WI38 (cell line): ENCODE results near the gene MFSD11.
"Not testable (repeated sequence)": the region's sequence is repeated elsewhere in the genome, so short reads cannot be mapped to it uniquely, and the experiment has no call there.

Source experiments
- H3K4me3 ChIP-seq: 2 replicates; pipeline ENCODE4 v1.5.1; 2011; ENCODE audit warnings: low read depth, mild to moderate bottlenecking, control low read depth, low read length
- CTCF ChIP-seq: IDR thresholded peaks from 2 replicates; pipeline ENCODE4 v1.5.1; 2012; ENCODE audit warnings: low read depth, mild to moderate bottlenecking, control low read depth, low read length

Gene MFSD11

GRCh38 chr17:76792348-76792747 is 54.4 kb downstream of the MFSD11 start:
- TF ChIP-seq CTCF: no peak
- no peak overlapping the region for H3K4me3 ChIP-seq

- TF ChIP-seq CTCF: peak; percentile 37; the same call in 1 of the 2 replicates
- no peak overlapping the region for H3K4me3 ChIP-seq
Measured at GRCh38 chr17:76793775-76794174, 55.9 kb downstream of the MFSD11 start.

GRCh38 chr17:76796081-76796480 is 58.2 kb downstream of the MFSD11 start:
- no peak for TF ChIP-seq CTCF
- no peak overlapping the region for H3K4me3 ChIP-seq

DNA sequence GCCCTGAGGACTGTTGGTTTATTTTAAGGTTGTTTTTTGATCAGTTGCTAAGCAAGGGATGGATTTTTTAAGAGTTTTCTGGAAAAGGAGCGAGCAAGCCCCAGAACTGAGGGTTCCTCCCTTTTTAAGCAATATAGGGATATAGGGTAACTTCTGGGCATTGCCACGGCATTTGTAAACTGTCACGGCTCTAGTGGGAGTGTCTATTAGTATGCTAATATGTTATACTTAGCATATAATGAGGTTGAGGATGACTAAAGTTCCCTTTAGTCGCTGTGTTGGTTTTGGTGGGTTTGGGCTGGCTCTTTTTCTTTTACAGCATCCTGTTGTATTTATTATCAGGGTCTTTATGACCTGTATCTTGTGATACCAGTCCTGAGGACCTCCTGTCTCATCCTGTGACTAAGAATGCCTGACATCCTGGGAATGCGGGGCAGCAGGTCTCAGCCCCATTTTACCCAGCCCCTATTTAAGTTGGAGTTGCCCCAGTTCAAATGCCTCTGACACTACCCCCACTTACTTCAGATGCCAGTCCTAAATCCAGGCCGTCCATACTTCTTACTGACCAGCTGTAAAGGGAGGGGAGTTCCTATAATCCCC is 59.4 kb downstream of the MFSD11 start:
- no peak overlapping the region for H3K4me3 ChIP-seq
- TF ChIP-seq CTCF: no peak

GRCh38 chr17:76801706-76802105 is 63.8 kb downstream of the MFSD11 start:
- no peak for TF ChIP-seq CTCF
- H3K4me3 ChIP-seq: no peak overlapping the region

- TF ChIP-seq CTCF: no peak
- H3K4me3 ChIP-seq: no peak overlapping the region
Measured at GRCh38 chr17:76805319-76805718, 67.4 kb downstream of the MFSD11 start.

DNA sequence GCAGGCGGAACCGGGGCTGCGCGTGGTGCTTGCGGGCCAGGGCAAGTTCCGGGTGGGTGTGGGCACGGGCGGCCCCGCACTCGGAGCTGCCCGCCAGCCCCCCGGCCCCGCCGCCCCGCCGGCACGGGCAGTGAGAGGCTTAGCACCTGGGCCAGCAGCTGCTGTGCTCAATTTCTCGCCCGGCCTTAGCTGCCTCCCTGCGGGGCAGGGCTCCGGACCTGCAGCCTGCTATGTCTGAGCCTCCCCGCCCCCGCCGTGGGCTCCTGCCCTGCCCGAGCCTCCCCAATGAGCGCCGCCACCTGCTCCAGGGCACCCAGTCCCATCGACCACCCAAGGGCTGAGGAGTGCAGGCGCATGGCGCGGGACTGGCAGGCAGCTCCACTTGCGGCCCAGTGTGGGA is 68.2 kb downstream of the MFSD11 start:
- H3K4me3 ChIP-seq: not testable (repeated sequence)

- not testable (repeated sequence) for H3K4me3 ChIP-seq
Measured at GRCh38 chr17:76806767-76807166, 68.8 kb downstream of the MFSD11 start.

- no peak for TF ChIP-seq CTCF
- H3K4me3 ChIP-seq: no peak overlapping the region
Measured at GRCh38 chr17:76808326-76808725, 70.4 kb downstream of the MFSD11 start.
